ENCODE results near the gene TPRKB.
"Not testable (repeated sequence)": the region's sequence is repeated elsewhere in the genome, so short reads cannot be mapped to it uniquely, and the experiment has no call there.

TPRKB gene

DNA sequence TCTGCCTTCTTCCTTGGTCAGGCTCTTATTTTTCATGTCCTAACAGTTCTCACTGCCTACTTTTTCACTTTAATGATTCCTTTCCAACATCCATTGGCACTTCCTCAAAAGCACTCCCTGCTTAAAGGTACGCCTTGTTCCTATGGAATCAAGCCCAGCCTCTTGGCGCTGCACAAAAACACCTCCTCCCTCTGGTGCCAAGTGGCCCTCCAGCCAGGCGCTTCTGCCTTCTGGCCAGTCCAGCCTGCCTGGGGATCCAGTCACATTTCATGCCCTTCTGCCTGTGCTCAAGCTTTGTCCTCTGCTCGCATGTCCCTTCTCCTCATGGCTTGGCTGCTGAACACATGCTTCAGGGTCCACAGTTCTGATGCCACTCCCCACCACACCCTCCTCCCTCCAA, 6.3 kb downstream of the TPRKB start:
- H3K9me3 ChIP-seq (replicated peaks; ENCODE audit: low read length) = no peaks in the 10 kb centered on the region
- H3K4me2 ChIP-seq (ENCODE audit: low read length) = no peak overlapping the region
- H3K27me3 ChIP-seq (ENCODE audit: control insufficient read depth, insufficient read depth, low read length) = no peaks in the 10 kb centered on the region
- H3K4me1 ChIP-seq (ENCODE audit: control insufficient read depth, insufficient read depth, low read length) = peaks cover 2% of the 10 kb centered on the region
- no peak overlapping the region for H3K9ac ChIP-seq (ENCODE audit: low read depth, low read length)
- H3K4me3 ChIP-seq (ENCODE audit: low read length) = no peak overlapping the region
- H3K36me3 ChIP-seq (ENCODE audit: insufficient read depth, low read length) = peaks cover 39% of the 10 kb centered on the region

DNA sequence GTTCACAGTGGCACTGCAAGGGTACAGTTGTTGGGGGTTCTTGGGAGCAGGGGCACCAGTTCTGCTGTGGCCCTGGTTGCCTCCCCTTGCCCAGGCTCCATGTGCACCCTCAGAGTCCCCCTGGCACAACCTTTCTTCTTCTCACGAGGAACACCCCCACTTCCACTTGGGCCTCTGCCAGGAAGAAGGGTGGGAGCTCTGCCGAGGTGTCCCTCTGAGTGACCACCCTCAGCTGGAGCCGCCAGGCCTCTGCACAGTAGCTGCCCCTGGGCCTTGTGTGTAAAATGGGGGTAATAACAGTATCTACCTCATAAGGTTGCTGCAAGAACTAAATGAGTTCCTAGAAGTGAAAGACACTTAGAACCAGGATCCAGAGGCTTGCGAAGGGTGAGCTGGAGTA, 8.4 kb downstream of the TPRKB start:
- no peak overlapping the region for H3K9ac ChIP-seq (ENCODE audit: low read depth, low read length)
- H3K36me3 ChIP-seq (ENCODE audit: insufficient read depth, low read length) = peaks cover 34% of the 10 kb centered on the region

DNA sequence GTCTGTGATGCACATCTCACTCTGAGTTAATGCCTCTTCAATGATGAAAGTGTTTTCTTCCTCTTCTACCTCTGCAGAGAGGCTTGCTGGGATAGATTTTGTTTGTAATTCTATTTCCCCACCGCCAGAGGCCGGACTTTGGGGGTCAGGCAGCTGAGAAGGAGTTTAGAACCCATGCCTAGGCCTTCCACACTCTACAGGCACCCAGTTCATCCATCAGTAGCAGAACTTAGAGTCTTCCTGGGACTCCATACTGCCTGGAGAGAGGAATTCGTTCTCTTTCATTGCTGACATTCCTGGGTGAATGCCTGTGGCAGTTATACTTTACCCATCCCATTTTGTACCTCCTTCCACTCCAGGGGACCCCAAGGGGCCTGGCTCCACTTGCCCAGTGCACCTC, 9.1 kb downstream of the TPRKB start:
- H3K4me1 ChIP-seq (ENCODE audit: control insufficient read depth, insufficient read depth, low read length) = no peaks in the 10 kb centered on the region
- H3K27me3 ChIP-seq (ENCODE audit: control insufficient read depth, insufficient read depth, low read length) = no peaks in the 10 kb centered on the region
- no peak overlapping the region for H3K4me3 ChIP-seq (ENCODE audit: low read length)
- H3K4me2 ChIP-seq (ENCODE audit: low read length) = no peak overlapping the region
- H3K9me3 ChIP-seq (replicated peaks; ENCODE audit: low read length) = no peaks in the 10 kb centered on the region
- no peak overlapping the region for H3K9ac ChIP-seq (ENCODE audit: low read depth, low read length)
- peaks cover 29% of the 10 kb centered on the region for H3K36me3 ChIP-seq (ENCODE audit: insufficient read depth, low read length)

More for the DNA sequence above, 8.4 kb downstream of the TPRKB start:
- Histone ChIP-seq H3K4me1 (ENCODE audit: control insufficient read depth, insufficient read depth, low read length) (no peaks in the 10 kb centered on the region), H3K4me2 (ENCODE audit: low read length) (no peak overlapping the region), H3K4me3 (ENCODE audit: low read length) (no peak overlapping the region), H3K9me3 (replicated peaks; ENCODE audit: low read length) (no peaks in the 10 kb centered on the region), H3K27me3 (ENCODE audit: control insufficient read depth, insufficient read depth, low read length) (no peaks in the 10 kb centered on the region)

DNA sequence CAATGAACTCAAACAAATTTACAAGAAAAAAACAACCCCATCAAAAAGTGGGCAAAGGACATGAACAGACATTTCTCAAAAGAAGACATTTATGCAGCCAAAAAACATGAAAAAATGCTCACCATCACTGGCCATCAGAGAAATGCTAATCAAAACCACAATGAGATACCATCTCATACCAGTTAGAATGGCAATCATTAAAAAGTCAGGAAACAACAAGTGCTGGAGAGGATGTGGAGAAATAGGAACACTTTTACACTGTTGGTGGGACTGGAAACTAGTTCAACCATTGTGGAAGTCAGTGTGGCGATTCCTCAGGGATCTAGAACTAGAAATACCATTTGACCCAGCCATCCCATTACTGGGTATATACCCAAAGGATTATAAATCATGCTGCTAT, 10.5 kb downstream of the TPRKB start:
- peaks cover 22% of the 10 kb centered on the region for H3K36me3 ChIP-seq (ENCODE audit: insufficient read depth, low read length)
- H3K9me3 ChIP-seq (replicated peaks; ENCODE audit: low read length) = not testable (repeated sequence)

DNA sequence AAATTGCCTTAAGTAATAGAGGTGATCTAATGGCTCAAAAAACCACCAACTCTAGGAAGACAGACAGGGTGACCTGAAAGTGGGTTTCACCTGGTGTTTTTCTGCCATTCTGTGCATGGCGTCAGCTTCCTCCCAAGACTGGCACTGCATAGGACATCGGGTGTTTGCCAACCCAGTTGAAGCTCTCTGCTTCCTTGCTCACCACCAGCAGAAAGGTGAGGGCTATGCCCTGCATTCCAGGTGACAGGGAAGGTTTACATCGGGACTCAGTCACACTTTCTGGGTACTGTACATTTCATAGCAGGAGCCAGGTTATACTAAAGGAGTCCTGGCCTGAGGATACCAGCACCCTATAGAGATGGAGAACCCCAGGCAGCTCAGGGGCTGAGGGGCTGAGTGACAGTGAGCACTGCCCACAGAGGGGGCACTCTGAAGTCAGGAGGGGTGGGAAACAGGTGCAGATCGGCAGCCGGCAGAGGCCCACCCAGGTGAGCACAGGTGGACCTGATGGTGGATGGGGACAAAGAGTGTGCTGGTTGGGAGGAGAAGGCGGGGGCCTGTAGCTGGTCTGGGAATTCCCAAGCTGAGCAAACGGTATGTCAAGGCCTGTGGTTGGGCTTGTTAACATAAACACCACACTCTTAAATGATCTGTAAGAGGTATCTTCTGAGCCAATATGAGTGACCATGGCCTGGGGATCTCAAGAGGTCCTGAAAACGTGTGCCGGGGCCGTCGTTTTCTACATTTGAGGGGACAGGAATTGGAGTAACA, 18.1 kb downstream of the TPRKB start:
- no peaks in the 10 kb centered on the region for H3K36me3 ChIP-seq (ENCODE audit: insufficient read depth, low read length)
- H3K9ac ChIP-seq (ENCODE audit: low read depth, low read length) = no peak overlapping the region
- no peaks in the 10 kb centered on the region for H3K4me1 ChIP-seq (ENCODE audit: control insufficient read depth, insufficient read depth, low read length)
- no peak overlapping the region for H3K4me2 ChIP-seq (ENCODE audit: low read length)
- no peaks in the 10 kb centered on the region for H3K27me3 ChIP-seq (ENCODE audit: control insufficient read depth, insufficient read depth, low read length)
- no peak overlapping the region for H3K4me3 ChIP-seq (ENCODE audit: low read length)
- peaks cover 6% of the 10 kb centered on the region for H3K9me3 ChIP-seq (replicated peaks; ENCODE audit: low read length)

More for the DNA sequence above, 10.5 kb downstream of the TPRKB start:
- H3K4me2 ChIP-seq (ENCODE audit: low read length); H3K4me1 ChIP-seq (ENCODE audit: control insufficient read depth, insufficient read depth, low read length); H3K27me3 ChIP-seq (ENCODE audit: control insufficient read depth, insufficient read depth, low read length); H3K9ac ChIP-seq (ENCODE audit: low read depth, low read length); H3K4me3 ChIP-seq (ENCODE audit: low read length): not testable (repeated sequence)

DNA sequence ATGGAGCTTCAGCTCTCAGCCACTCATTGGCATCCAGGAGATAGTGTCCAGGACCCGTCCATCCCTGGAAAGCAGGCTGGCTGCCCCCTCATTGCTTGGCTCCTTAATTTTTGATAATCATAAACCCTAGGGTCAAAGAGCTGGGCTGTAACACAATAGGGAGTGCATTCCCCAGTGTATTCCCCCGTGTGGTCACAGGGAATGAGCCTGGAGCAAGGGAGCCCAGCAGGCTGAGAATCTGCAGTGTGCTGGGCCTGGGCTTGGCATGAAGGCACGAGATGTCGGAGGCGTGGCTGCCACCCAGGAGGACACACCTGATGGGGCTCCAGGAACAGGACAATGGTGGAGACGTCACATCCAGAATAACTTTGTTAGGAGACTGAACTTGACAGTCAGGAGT, 18.7 kb downstream of the TPRKB start:
- H3K9me3 ChIP-seq (replicated peaks; ENCODE audit: low read length) = peaks cover 6% of the 10 kb centered on the region
- H3K4me1 ChIP-seq (ENCODE audit: control insufficient read depth, insufficient read depth, low read length) = no peaks in the 10 kb centered on the region
- H3K9ac ChIP-seq (ENCODE audit: low read depth, low read length) = no peak overlapping the region
- H3K27me3 ChIP-seq (ENCODE audit: control insufficient read depth, insufficient read depth, low read length) = no peaks in the 10 kb centered on the region
- no peak overlapping the region for H3K4me3 ChIP-seq (ENCODE audit: low read length)
- no peaks in the 10 kb centered on the region for H3K36me3 ChIP-seq (ENCODE audit: insufficient read depth, low read length)
- no peak overlapping the region for H3K4me2 ChIP-seq (ENCODE audit: low read length)

DNA sequence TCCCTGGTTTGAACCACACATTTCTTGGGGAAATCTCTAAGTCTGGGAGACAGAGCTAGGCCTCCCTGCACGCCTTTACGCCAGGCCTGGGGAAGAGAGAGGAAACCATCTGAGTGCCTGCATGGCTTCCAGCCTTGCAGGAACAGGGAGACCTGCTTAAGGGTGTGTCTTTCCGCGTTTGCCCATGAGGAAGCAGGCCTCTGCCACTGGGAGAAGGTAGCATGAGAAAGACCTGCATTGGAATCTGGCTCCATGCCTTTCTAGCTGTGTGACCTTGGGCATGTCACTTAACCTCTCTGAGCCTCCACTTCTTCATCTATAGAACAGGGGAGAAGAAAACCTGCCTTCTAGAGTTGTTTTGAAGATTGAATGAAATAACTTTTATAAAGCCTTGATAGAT, 19.4 kb downstream of the TPRKB start:
- not testable (repeated sequence) for H3K27me3 ChIP-seq (ENCODE audit: control insufficient read depth, insufficient read depth, low read length); H3K36me3 ChIP-seq (ENCODE audit: insufficient read depth, low read length); H3K4me3 ChIP-seq (ENCODE audit: low read length); H3K9ac ChIP-seq (ENCODE audit: low read depth, low read length); H3K4me2 ChIP-seq (ENCODE audit: low read length); H3K4me1 ChIP-seq (ENCODE audit: control insufficient read depth, insufficient read depth, low read length); H3K9me3 ChIP-seq (replicated peaks; ENCODE audit: low read length)

GRCh38 chr2:73717251-73717606, 19.9 kb downstream of the TPRKB start:
- H3K27me3 ChIP-seq (ENCODE audit: control insufficient read depth, insufficient read depth, low read length) = no peaks in the 10 kb centered on the region
- H3K4me1 ChIP-seq (ENCODE audit: control insufficient read depth, insufficient read depth, low read length) = no peaks in the 10 kb centered on the region
- no peak overlapping the region for H3K4me3 ChIP-seq (ENCODE audit: low read length)
- H3K9ac ChIP-seq (ENCODE audit: low read depth, low read length) = no peak overlapping the region
- H3K4me2 ChIP-seq (ENCODE audit: low read length) = no peak overlapping the region
- H3K36me3 ChIP-seq (ENCODE audit: insufficient read depth, low read length) = no peaks in the 10 kb centered on the region
- H3K9me3 ChIP-seq (replicated peaks; ENCODE audit: low read length) = peaks cover 6% of the 10 kb centered on the region

- Histone ChIP-seq H3K9me3 (replicated peaks; ENCODE audit: low read length) (peaks cover 6% of the 10 kb centered on the region), H3K36me3 (ENCODE audit: insufficient read depth, low read length) (no peaks in the 10 kb centered on the region), H3K4me2 (ENCODE audit: low read length) (no peak overlapping the region), H3K4me1 (ENCODE audit: control insufficient read depth, insufficient read depth, low read length) (no peaks in the 10 kb centered on the region), H3K4me3 (ENCODE audit: low read length) (no peak overlapping the region), H3K9ac (ENCODE audit: low read depth, low read length) (no peak overlapping the region), H3K27me3 (ENCODE audit: control insufficient read depth, insufficient read depth, low read length) (no peaks in the 10 kb centered on the region)
These were observed 20.4 kb downstream of the TPRKB start for GRCh38 chr2:73716543-73717250.

DNA sequence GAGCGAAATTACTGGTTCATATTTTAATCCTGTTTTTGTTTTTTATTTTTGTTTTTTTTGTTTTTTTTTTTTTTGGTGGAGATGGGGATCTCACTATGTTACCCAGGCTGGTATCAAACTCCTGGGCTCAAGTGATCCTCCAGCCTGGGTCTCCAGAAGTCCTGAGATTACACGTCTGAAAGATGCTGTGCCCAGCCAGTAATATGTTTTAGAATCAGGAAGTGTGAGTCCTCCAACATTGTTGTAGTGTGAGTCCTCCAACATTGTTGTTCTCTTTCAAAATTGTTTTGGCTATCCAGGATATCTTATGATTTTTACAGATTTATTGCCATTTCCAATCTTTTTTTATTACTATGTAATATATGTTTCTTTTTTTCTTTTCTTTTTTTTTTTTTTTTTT, 23.1 kb downstream of the TPRKB start:
- H3K4me2 ChIP-seq (ENCODE audit: low read length) = no peak overlapping the region
- peaks cover 6% of the 10 kb centered on the region for H3K9me3 ChIP-seq (replicated peaks; ENCODE audit: low read length)
- no peaks in the 10 kb centered on the region for H3K4me1 ChIP-seq (ENCODE audit: control insufficient read depth, insufficient read depth, low read length)
- H3K36me3 ChIP-seq (ENCODE audit: insufficient read depth, low read length) = no peaks in the 10 kb centered on the region
- no peak overlapping the region for H3K9ac ChIP-seq (ENCODE audit: low read depth, low read length)
- no peak overlapping the region for H3K4me3 ChIP-seq (ENCODE audit: low read length)
- H3K27me3 ChIP-seq (ENCODE audit: control insufficient read depth, insufficient read depth, low read length) = peaks cover 6% of the 10 kb centered on the region

DNA sequence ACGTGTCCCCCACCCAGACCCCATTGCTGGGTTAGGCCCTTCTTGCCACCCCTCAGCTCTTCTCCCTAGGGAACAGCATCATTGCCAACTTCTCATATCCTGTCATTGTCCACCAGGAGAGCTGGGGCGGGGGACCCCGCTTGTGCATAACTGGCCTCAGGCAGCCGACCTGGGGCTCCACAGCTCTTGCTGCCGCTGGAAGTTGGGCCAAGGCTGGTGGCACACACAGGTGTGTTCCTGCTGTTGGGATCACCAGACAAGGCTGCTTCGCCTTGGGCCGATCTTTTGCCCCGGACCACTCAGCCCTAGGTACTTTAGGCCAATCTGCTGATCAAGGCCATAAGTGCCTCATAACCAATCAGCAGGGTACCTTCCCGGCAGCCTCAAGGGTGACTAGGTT, 28.6 kb downstream of the TPRKB start:
- Histone ChIP-seq H3K9me3 (replicated peaks; ENCODE audit: low read length) (no peaks in the 10 kb centered on the region), H3K9ac (ENCODE audit: low read depth, low read length) (no peak overlapping the region), H3K27me3 (ENCODE audit: control insufficient read depth, insufficient read depth, low read length) (peaks cover 17% of the 10 kb centered on the region), H3K4me1 (ENCODE audit: control insufficient read depth, insufficient read depth, low read length) (no peaks in the 10 kb centered on the region), H3K36me3 (ENCODE audit: insufficient read depth, low read length) (no peaks in the 10 kb centered on the region), H3K4me2 (ENCODE audit: low read length) (no peak overlapping the region), H3K4me3 (ENCODE audit: low read length) (no peak overlapping the region)

- Histone ChIP-seq H3K27me3 (ENCODE audit: control insufficient read depth, insufficient read depth, low read length) (peaks cover 17% of the 10 kb centered on the region), H3K4me1 (ENCODE audit: control insufficient read depth, insufficient read depth, low read length) (no peaks in the 10 kb centered on the region)
These were observed 29.5 kb downstream of the TPRKB start for GRCh38 chr2:73707636-73708035.

More at GRCh38 chr2:73707636-73708035, 29.5 kb downstream of the TPRKB start:
- H3K4me3 ChIP-seq (ENCODE audit: low read length) = no peak overlapping the region
- H3K9me3 ChIP-seq (replicated peaks; ENCODE audit: low read length) = no peaks in the 10 kb centered on the region
- no peaks in the 10 kb centered on the region for H3K36me3 ChIP-seq (ENCODE audit: insufficient read depth, low read length)
- H3K9ac ChIP-seq (ENCODE audit: low read depth, low read length) = no peak overlapping the region
- H3K4me2 ChIP-seq (ENCODE audit: low read length) = no peak overlapping the region
